ENCODE results near the gene RPP25L.

Gene RPP25L

DNA sequence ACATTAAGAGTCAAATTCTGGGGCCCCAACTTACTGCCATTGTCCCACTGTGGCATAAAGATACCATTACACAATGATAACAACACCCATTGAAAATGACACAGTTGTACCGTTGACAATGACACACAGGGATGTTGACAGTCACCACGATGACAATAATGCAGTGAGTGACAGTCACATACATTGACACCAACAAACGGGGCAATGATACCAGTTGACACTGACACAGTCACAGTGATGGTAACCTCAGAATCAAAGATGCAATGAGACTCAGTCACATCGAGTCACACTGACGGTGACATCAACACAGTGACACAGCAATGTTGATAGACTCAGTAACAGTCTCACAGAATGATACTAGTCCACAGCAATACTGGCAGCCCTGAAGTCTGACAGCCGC is 39.3 kb downstream of the RPP25L start:
- Histone ChIP-seq H3K27ac (replicated peaks) (no peak overlapping the region), H3K4me3 (replicated peaks; ENCODE audit: insufficient read depth, low read length) (no peak overlapping the region), H3K27me3 (ENCODE audit: insufficient read depth, poor library complexity, severe bottlenecking) (peaks cover 21% of the 10 kb centered on the region)
- TF ChIP-seq GABPA (IDR thresholded peaks at IDR 0.05; ENCODE audit: low read depth): no peak
- no peak for TF ChIP-seq SPI1 (IDR thresholded peaks at IDR 0.05; ENCODE audit: borderline replicate concordance, low read depth)
- no peak for DNase-seq (ENCODE audit: low read depth in 1 of 2, low spot score in 1 of 2)

DNA sequence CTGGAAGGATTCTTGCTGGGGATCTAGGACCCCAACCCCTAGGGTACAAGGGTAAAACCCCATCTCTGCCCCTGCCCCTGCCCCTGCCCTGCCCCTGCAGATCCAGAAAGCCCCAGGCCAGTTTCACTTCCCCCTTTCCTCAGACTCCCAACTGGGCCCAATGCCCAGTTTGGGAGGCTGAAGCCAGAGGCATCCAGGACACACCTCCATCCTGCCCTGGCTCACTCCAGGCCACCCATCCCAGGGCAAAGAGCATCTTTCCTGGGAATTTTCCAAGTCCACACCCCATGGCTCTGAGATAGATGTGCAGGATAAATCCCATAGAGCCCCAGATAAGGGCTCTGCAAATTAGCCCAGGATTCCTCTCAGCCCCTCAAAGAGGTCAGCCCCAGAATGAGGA is 39.8 kb downstream of the RPP25L start:
- no peak for DNase-seq (ENCODE audit: low read depth in 1 of 2, low spot score in 1 of 2)
- no peak overlapping the region for H3K4me3 ChIP-seq (replicated peaks; ENCODE audit: insufficient read depth, low read length)
- no peak overlapping the region for H3K27ac ChIP-seq (replicated peaks)
- peaks cover 16% of the 10 kb centered on the region for H3K27me3 ChIP-seq (ENCODE audit: insufficient read depth, poor library complexity, severe bottlenecking)
- TF ChIP-seq, protein P1, sequence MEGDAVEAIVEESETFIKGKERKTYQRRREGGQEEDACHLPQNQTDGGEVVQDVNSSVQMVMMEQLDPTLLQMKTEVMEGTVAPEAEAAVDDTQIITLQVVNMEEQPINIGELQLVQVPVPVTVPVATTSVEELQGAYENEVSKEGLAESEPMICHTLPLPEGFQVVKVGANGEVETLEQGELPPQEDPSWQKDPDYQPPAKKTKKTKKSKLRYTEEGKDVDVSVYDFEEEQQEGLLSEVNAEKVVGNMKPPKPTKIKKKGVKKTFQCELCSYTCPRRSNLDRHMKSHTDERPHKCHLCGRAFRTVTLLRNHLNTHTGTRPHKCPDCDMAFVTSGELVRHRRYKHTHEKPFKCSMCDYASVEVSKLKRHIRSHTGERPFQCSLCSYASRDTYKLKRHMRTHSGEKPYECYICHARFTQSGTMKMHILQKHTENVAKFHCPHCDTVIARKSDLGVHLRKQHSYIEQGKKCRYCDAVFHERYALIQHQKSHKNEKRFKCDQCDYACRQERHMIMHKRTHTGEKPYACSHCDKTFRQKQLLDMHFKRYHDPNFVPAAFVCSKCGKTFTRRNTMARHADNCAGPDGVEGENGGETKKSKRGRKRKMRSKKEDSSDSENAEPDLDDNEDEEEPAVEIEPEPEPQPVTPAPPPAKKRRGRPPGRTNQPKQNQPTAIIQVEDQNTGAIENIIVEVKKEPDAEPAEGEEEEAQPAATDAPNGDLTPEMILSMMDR (IDR thresholded peaks at IDR 0.05; ENCODE audit: insufficient read depth, low read length): no peak

DNA sequence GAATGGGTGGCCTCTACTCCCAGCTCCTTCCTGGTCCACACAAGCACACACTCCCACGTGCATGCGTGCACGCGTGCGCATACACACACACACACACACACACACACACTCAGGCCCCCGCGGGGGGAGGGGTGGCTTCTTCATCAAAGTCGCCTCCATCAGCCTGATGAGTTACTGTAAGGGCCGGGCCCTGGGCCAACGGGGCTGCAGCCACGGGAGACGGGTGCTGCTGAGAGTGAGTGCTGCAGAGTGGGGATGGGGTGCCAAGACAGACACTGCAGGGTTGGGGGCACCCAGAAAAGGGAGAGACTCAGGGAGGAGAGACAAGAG is 40.5 kb downstream of the RPP25L start:
- Histone ChIP-seq H3K27me3 (ENCODE audit: insufficient read depth, poor library complexity, severe bottlenecking) (peaks cover 14% of the 10 kb centered on the region), H3K4me3 (replicated peaks; ENCODE audit: insufficient read depth, low read length) (no peak overlapping the region), H3K27ac (replicated peaks) (no peak overlapping the region)
- DNase-seq (ENCODE audit: low read depth in 1 of 2, low spot score in 1 of 2): no peak
- TF ChIP-seq, protein P2, sequence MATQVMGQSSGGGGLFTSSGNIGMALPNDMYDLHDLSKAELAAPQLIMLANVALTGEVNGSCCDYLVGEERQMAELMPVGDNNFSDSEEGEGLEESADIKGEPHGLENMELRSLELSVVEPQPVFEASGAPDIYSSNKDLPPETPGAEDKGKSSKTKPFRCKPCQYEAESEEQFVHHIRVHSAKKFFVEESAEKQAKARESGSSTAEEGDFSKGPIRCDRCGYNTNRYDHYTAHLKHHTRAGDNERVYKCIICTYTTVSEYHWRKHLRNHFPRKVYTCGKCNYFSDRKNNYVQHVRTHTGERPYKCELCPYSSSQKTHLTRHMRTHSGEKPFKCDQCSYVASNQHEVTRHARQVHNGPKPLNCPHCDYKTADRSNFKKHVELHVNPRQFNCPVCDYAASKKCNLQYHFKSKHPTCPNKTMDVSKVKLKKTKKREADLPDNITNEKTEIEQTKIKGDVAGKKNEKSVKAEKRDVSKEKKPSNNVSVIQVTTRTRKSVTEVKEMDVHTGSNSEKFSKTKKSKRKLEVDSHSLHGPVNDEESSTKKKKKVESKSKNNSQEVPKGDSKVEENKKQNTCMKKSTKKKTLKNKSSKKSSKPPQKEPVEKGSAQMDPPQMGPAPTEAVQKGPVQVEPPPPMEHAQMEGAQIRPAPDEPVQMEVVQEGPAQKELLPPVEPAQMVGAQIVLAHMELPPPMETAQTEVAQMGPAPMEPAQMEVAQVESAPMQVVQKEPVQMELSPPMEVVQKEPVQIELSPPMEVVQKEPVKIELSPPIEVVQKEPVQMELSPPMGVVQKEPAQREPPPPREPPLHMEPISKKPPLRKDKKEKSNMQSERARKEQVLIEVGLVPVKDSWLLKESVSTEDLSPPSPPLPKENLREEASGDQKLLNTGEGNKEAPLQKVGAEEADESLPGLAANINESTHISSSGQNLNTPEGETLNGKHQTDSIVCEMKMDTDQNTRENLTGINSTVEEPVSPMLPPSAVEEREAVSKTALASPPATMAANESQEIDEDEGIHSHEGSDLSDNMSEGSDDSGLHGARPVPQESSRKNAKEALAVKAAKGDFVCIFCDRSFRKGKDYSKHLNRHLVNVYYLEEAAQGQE (IDR thresholded peaks at IDR 0.05; ENCODE audit: insufficient replicate concordance, low read depth): no peak
- TF ChIP-seq SPI1 (IDR thresholded peaks at IDR 0.05; ENCODE audit: borderline replicate concordance, low read depth) (no peak), POLR2AphosphoS5 (IDR thresholded peaks at IDR 0.05; ENCODE audit: low read depth) (no peak), GABPA (IDR thresholded peaks at IDR 0.05; ENCODE audit: low read depth) (no peak)
- TF ChIP-seq, protein P1 (IDR thresholded peaks at IDR 0.05; ENCODE audit: insufficient read depth, low read length): no peak

DNA sequence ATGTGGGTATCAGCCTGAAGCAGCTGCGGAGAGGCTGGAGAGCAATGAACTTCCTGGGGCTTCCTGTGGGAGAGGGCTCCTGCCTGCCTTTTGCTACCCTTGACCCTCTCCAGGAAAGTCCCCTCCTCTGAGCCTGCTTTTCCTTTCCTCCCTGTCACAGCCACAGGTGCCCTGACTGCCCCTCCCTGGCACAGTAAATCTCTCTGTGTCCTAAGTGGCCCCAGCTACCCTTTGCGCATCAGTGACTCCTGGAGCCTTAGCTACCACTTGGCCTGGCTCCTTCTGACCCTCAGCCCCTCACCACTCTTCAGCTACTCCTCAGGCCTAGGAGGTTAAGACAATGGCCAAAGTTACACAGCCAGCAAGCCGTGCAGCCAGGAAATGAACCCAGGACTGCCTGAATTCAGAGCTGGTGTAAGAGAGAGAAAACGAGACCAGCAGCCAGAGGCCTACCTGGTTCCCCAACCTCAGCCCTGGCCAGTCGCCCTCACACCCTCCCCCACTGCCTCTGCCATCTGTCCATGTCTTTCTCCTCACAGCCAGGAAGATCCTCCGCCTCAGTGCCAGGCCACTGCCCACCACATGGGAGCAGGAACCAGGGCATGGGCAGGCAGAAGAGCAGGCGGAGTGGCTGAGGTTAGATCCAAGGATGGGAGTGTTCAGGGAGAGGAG is 41.0 kb downstream of the RPP25L start:
- DNase-seq (ENCODE audit: low read depth in 1 of 2, low spot score in 1 of 2): no peak
- Histone ChIP-seq H3K4me3 (replicated peaks; ENCODE audit: insufficient read depth, low read length) (no peak overlapping the region), H3K27me3 (ENCODE audit: insufficient read depth, poor library complexity, severe bottlenecking) (peaks cover 12% of the 10 kb centered on the region), H3K27ac (replicated peaks) (no peak overlapping the region)
- no peak for TF ChIP-seq POLR2AphosphoS5 (IDR thresholded peaks at IDR 0.05; ENCODE audit: low read depth)
- TF ChIP-seq SPI1 (IDR thresholded peaks at IDR 0.05; ENCODE audit: borderline replicate concordance, low read depth): no peak
- no peak for TF ChIP-seq GABPA (IDR thresholded peaks at IDR 0.05; ENCODE audit: low read depth)
- TF ChIP-seq, protein P1 (IDR thresholded peaks at IDR 0.05; ENCODE audit: insufficient read depth, low read length): no peak
- TF ChIP-seq, protein P2 (IDR thresholded peaks at IDR 0.05; ENCODE audit: insufficient replicate concordance, low read depth): no peak
